HepG2 (cell line): ENCODE measurements around the gene MRPL10. TPM values are rescaled to one million over a fixed set of nuclear protein-coding genes. Genes with fewer than 3 reads are reported as not detected.

Experiments used
- CEBPG ChIP-seq: IDR thresholded peaks from 2 replicates; pipeline ENCODE4 v1.6.1; 2016
- DPF2 ChIP-seq: sonication (generic); formaldehyde crosslinking; IDR thresholded peaks from 2 replicates; pipeline ENCODE4 v1.4.0; 2020; ENCODE audit warnings: mild to moderate bottlenecking, low read depth, missing genetic modification reagents, borderline replicate concordance
- FOSL1 ChIP-seq: sonication (generic); formaldehyde crosslinking; IDR thresholded peaks from 2 replicates; pipeline ENCODE4 v1.9.0; 2021; ENCODE audit warnings: missing genetic modification reagents, borderline replicate concordance
- MTA3 ChIP-seq: sonication (generic); formaldehyde crosslinking; IDR thresholded peaks from 2 replicates; pipeline ENCODE4 v1.4.0; 2020; ENCODE audit warnings: missing genetic modification reagents
- NCOA2 ChIP-seq: sonication (generic); formaldehyde crosslinking; IDR thresholded peaks from 2 replicates; pipeline ENCODE4 v1.8.0; 2022; ENCODE audit warnings: inconsistent platforms
- POLR2AphosphoS5 ChIP-seq: IDR thresholded peaks from 2 replicates; pipeline ENCODE4 v1.6.1; 2012; ENCODE audit warnings: low read depth, low read length
- TBX2 ChIP-seq: sonication (generic); formaldehyde crosslinking; IDR thresholded peaks from 2 replicates; pipeline ENCODE4 v1.5.0; 2020; ENCODE audit warnings: missing genetic modification reagents, mild to moderate bottlenecking, borderline replicate concordance
- TCF12 ChIP-seq, 2 experiments: fragments of 450-650 bp in 1 of 2; sonication (generic) in 1 of 2; formaldehyde crosslinking in 1 of 2; IDR thresholded peaks; 2 replicates each; pipeline versions ENCODE4 v1.6.1 to v1.8.0; 2017 to 2022; ENCODE audit warnings: antibody characterized with exemption in 1 of 2, mild to moderate bottlenecking in 1 of 2, missing genetic modification reagents in 1 of 2, moderate library complexity in 1 of 2
- ZFAT ChIP-seq: sonication (generic); formaldehyde crosslinking; conservative IDR thresholded peaks from 2 replicates; pipeline ENCODE4 v1.8.1; 2023; ENCODE audit warnings: missing genetic modification reagents, inconsistent platforms
- ZNF235 ChIP-seq: sonication (generic); formaldehyde crosslinking; IDR thresholded peaks from 2 replicates; pipeline ENCODE4 v1.8.1; 2023; ENCODE audit warnings: mild to moderate bottlenecking, missing genetic modification reagents, borderline replicate concordance
- ZNF317 ChIP-seq: sonication (generic); formaldehyde crosslinking; IDR thresholded peaks from 2 replicates; pipeline ENCODE4 v1.5.0; 2020; ENCODE audit warnings: mild to moderate bottlenecking, missing genetic modification reagents
- ZNF326 ChIP-seq: sonication (generic); formaldehyde crosslinking; IDR thresholded peaks from 2 replicates; pipeline ENCODE4 v1.4.0; 2020; ENCODE audit warnings: missing genetic modification reagents, borderline replicate concordance
- polyA plus RNA-seq, 8 experiments: library from polyadenylated mRNA; depleted of rRNA in 3 of 8; stranded (reverse) in 7 of 8; unstranded in 1 of 8; fragments of >200 nt; fragmentation: Illumina TruSeq in 4 of 8; extraction: Trizol in 4 of 8; gene quantifications; 2 replicates each; pipeline versions ENCODE4 v1.2.1 to v1.2.3, GENCODE V29; 2011 to 2016; ENCODE audit warnings: low read depth in 4 of 8, missing spikeins in 1 of 8, mixed read lengths in 1 of 8; ENCODE audit not compliant: insufficient read depth in 1 of 8
- total RNA-seq, 5 experiments: library from RNA; depleted of rRNA; stranded (reverse); fragments of >200 nt; fragmentation: Illumina TruSeq; extraction: Trizol; gene quantifications; 2 replicates each; pipeline ENCODE4 v1.2.3, GENCODE V29; 2016; ENCODE audit warnings: low read depth in 1 of 5
- TF ChIP-seq, protein P1 (sequence below): sonication (generic); formaldehyde crosslinking; IDR thresholded peaks from 2 replicates; pipeline ENCODE4 v1.5.1; 2020; ENCODE audit warnings: mild to moderate bottlenecking, missing genetic modification reagents, borderline replicate concordance
- TF ChIP-seq, protein P2 (sequence below): sonication (generic); formaldehyde crosslinking; IDR thresholded peaks from 2 replicates; pipeline ENCODE4 v1.5.1; 2020; ENCODE audit warnings: missing genetic modification reagents, mild to moderate bottlenecking, borderline replicate concordance
- TF ChIP-seq, protein P3 (sequence below), 2 experiments: sonication (generic) in 1 of 2; formaldehyde crosslinking in 1 of 2; IDR thresholded peaks; 2 replicates each; pipeline versions ENCODE4 v1.4.0 to v1.6.1; 2016 to 2020; ENCODE audit warnings: borderline replicate concordance in 1 of 2, low read depth in 1 of 2, mild to moderate bottlenecking in 1 of 2, missing genetic modification reagents in 1 of 2
- TF ChIP-seq, protein P4 (sequence below): sonication (generic); formaldehyde crosslinking; IDR thresholded peaks from 2 replicates; pipeline ENCODE4 v1.9.0; 2021; ENCODE audit warnings: missing genetic modification reagents, borderline replicate concordance
- TF ChIP-seq, protein P5 (sequence below): fragments of 450-650 bp; IDR thresholded peaks from 2 replicates; pipeline ENCODE4 v1.6.1; 2016

MRPL10 gene
- total and polyA plus RNA-seq, 2 of the 13 experiments (the other 11 are each of a cell fraction or from before 2014, with no cell fraction given) = 56.7 to 149 TPM

DNA sequence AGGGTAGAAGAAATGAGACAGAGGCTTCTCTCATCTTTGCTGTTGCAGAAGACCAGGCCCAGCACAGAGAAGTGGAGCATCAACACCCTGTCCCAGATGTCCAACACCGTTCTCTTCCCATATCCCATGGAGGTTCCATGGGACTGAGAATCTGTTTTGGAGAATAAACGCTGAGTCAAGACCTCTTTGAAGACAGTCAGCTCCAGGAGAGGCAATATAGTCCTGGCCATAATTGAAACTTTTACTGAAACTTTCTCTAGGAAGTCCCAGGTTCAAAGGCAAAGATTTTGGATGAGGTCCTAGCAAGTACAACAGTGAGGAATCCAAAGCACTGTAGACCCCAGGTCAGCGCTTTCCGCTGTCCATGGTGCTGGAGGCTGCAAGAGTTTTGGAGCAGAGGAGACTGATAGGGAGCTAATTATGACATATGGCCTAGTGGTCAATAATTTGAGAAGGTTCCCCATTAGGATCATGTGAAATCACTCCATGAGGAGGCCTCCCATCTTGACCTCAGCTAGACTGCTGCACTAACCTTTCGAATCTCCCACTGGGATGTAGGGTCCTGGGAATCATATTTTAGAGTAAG is 45.7 kb downstream of the MRPL10 start (continued):
- TF ChIP-seq, protein P1, sequence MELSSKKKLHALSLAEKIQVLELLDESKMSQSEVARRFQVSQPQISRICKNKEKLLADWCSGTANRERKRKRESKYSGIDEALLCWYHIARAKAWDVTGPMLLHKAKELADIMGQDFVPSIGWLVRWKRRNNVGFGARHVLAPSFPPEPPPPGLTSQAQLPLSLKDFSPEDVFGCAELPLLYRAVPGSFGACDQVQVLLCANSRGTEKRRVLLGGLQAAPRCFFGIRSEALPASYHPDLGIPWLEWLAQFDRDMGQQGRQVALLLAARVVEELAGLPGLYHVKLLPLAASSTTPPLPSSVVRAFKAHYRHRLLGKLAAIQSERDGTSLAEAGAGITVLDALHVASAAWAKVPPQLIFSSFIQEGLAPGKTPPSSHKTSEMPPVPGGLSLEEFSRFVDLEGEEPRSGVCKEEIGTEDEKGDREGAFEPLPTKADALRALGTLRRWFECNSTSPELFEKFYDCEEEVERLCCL (CRISPR knock-in tag) = no peak; the same call in 1 of the 2 replicates
- TF ChIP-seq, protein P2, sequence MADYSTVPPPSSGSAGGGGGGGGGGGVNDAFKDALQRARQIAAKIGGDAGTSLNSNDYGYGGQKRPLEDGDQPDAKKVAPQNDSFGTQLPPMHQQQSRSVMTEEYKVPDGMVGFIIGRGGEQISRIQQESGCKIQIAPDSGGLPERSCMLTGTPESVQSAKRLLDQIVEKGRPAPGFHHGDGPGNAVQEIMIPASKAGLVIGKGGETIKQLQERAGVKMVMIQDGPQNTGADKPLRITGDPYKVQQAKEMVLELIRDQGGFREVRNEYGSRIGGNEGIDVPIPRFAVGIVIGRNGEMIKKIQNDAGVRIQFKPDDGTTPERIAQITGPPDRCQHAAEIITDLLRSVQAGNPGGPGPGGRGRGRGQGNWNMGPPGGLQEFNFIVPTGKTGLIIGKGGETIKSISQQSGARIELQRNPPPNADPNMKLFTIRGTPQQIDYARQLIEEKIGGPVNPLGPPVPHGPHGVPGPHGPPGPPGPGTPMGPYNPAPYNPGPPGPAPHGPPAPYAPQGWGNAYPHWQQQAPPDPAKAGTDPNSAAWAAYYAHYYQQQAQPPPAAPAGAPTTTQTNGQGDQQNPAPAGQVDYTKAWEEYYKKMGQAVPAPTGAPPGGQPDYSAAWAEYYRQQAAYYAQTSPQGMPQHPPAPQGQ (CRISPR knock-in tag) = no peak
- no peak for TF ChIP-seq DPF2 (CRISPR knock-in tag)
- no peak for TF ChIP-seq FOSL1 (CRISPR knock-in tag)
- no peak for TF ChIP-seq ZNF326 (CRISPR knock-in tag)
- TF ChIP-seq, protein P3, sequence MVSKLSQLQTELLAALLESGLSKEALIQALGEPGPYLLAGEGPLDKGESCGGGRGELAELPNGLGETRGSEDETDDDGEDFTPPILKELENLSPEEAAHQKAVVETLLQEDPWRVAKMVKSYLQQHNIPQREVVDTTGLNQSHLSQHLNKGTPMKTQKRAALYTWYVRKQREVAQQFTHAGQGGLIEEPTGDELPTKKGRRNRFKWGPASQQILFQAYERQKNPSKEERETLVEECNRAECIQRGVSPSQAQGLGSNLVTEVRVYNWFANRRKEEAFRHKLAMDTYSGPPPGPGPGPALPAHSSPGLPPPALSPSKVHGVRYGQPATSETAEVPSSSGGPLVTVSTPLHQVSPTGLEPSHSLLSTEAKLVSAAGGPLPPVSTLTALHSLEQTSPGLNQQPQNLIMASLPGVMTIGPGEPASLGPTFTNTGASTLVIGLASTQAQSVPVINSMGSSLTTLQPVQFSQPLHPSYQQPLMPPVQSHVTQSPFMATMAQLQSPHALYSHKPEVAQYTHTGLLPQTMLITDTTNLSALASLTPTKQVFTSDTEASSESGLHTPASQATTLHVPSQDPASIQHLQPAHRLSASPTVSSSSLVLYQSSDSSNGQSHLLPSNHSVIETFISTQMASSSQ (IDR thresholded peaks at IDR 0.05; ENCODE audit: low read depth) = no peak
- TF ChIP-seq, protein P3 (CRISPR knock-in tag; IDR thresholded peaks at IDR 0.05; ENCODE audit: borderline replicate concordance) = no peak
- TF ChIP-seq ZNF235 = no peak
- no peak for TF ChIP-seq POLR2AphosphoS5
- no peak for TF ChIP-seq MTA3
- TF ChIP-seq TBX2 (CRISPR knock-in tag) = no peak
- TF ChIP-seq, protein P4, sequence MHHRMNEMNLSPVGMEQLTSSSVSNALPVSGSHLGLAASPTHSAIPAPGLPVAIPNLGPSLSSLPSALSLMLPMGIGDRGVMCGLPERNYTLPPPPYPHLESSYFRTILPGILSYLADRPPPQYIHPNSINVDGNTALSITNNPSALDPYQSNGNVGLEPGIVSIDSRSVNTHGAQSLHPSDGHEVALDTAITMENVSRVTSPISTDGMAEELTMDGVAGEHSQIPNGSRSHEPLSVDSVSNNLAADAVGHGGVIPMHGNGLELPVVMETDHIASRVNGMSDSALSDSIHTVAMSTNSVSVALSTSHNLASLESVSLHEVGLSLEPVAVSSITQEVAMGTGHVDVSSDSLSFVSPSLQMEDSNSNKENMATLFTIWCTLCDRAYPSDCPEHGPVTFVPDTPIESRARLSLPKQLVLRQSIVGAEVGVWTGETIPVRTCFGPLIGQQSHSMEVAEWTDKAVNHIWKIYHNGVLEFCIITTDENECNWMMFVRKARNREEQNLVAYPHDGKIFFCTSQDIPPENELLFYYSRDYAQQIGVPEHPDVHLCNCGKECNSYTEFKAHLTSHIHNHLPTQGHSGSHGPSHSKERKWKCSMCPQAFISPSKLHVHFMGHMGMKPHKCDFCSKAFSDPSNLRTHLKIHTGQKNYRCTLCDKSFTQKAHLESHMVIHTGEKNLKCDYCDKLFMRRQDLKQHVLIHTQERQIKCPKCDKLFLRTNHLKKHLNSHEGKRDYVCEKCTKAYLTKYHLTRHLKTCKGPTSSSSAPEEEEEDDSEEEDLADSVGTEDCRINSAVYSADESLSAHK = no peak
- no peak for TF ChIP-seq ZFAT (CRISPR knock-in tag)
- TF ChIP-seq, protein P5, sequence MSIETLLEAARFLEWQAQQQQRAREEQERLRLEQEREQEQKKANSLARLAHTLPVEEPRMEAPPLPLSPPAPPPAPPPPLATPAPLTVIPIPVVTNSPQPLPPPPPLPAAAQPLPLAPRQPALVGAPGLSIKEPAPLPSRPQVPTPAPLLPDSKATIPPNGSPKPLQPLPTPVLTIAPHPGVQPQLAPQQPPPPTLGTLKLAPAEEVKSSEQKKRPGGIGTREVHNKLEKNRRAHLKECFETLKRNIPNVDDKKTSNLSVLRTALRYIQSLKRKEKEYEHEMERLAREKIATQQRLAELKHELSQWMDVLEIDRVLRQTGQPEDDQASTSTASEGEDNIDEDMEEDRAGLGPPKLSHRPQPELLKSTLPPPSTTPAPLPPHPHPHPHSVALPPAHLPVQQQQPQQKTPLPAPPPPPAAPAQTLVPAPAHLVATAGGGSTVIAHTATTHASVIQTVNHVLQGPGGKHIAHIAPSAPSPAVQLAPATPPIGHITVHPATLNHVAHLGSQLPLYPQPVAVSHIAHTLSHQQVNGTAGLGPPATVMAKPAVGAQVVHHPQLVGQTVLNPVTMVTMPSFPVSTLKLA = no peak
- 0 out of 2 replicates have a peak, but pooled peaks have one; percentile 11 for TF ChIP-seq CEBPG (CRISPR knock-in tag)
- no peak for TF ChIP-seq ZNF317 (CRISPR knock-in tag)
- TF ChIP-seq TCF12 (IDR thresholded peaks at IDR 0.05) = no peak
- TF ChIP-seq TCF12 (CRISPR knock-in tag; IDR thresholded peaks at IDR 0.05) = no peak
- peak; percentile 42; the same call in 1 of the 2 replicates for TF ChIP-seq NCOA2 (CRISPR knock-in tag)
